H1 (cell line): ENCODE measurements around the gene WNT3A. TPM values are rescaled to one million over a fixed set of nuclear protein-coding genes. Genes with fewer than 3 reads are reported as not detected.

Experiments
- SAP30 ChIP-seq: fragments of 300-600 bp; sonication (generic); IDR thresholded peaks from 2 replicates; pipeline ENCODE4 v1.7.1; 2012; ENCODE audit warnings: low read length, moderate library complexity, mild to moderate bottlenecking, inconsistent platforms; ENCODE audit not compliant: insufficient read depth, insufficient replicate concordance
- polyA plus RNA-seq, 7 experiments: library from polyadenylated mRNA; depleted of rRNA in 3 of 7; stranded (reverse) in 5 of 7; unstranded in 2 of 7; fragments of >200 nt in 5 of 7; fragments of 200-250 nt in 2 of 7; gene quantifications; 1 replicate in 5 of 7; 2 replicates in 1 of 7; 4 replicates in 1 of 7; pipeline versions ENCODE4 v1.2.1 to v1.2.3, GENCODE V29; 2011 to 2013; ENCODE audit warnings: missing spikeins in 2 of 7, mixed read lengths in 2 of 7
- total RNA-seq: library from RNA; stranded (reverse); fragmentation: NEBNext Ultra II Directional; extraction: Animal tissue kit (Norgen Biotek cat#: 25700); gene quantifications from 2 replicates; pipeline ENCODE4 v1.2.1, GENCODE V29; 2021

WNT3A gene
- total and polyA plus RNA-seq, 2 of the 8 experiments (the other 6 are each of a cell fraction or from before 2014, with no cell fraction given), result 0.08 to 0.19 TPM

DNA sequence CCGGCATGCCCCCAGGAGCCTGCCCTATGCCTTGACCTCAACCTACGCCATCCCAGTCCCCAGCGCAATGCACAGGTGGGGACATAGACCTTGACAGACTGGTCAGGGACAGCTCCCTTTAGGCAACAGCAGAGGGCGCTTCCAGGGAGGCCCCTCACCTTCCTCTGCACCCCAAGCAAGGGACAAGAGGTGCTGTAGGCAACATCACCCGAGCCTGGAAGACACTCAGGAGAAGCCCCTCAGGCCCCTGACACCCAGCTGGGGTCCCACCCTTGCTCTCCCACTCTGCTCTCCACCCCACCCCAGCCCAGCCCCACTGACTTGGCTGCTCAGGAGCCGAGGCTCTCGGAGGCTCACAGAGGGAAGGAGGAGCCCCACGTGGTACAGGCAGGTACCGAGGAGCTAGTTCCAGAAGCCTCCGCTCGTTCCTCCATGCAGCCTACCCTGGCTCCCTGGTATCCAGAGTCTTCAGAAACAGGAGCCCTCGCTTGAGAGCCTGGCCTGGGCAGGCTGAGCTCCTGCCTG is 2.4 kb upstream of the WNT3A start (continued):
- peak; percentile 46 for TF ChIP-seq SAP30
